HG02884 (cell line): Measurements from ENCODE around the gene KCNJ10.

Experiments used
- ATAC-seq: cut with Tn5 transposase; IDR thresholded peaks from one replicate; pipeline ENCODE4 v1.9.1; 2021; ENCODE audit warnings: mild to moderate bottlenecking, moderate library complexity; ENCODE audit not compliant: unreplicated experiment

KCNJ10 gene

GRCh38 chr1:160028426-160028825, 41.5 kb downstream of the KCNJ10 start:
- ATAC-seq = no peak

GRCh38 chr1:160025314-160025713, 44.6 kb downstream of the KCNJ10 start:
- ATAC-seq = no peak

GRCh38 chr1:160024195-160024905, 45.6 kb downstream of the KCNJ10 start:
- no peak for ATAC-seq

GRCh38 chr1:160022330-160023310, 47.3 kb downstream of the KCNJ10 start:
- no peak for ATAC-seq

GRCh38 chr1:160021376-160022074, 48.4 kb downstream of the KCNJ10 start:
- ATAC-seq = no peak

- ATAC-seq = no peak
Measured at GRCh38 chr1:160020196-160020595, 49.8 kb downstream of the KCNJ10 start.

GRCh38 chr1:160018900-160019299, 51.1 kb downstream of the KCNJ10 start:
- ATAC-seq = no peak

- no peak for ATAC-seq
Measured at GRCh38 chr1:160018347-160018746, 51.6 kb downstream of the KCNJ10 start.

GRCh38 chr1:160017592-160017991, 52.4 kb downstream of the KCNJ10 start:
- no peak for ATAC-seq

- no peak for ATAC-seq
Measured at GRCh38 chr1:160011781-160012180, 58.2 kb downstream of the KCNJ10 start.

GRCh38 chr1:160009801-160010200, 60.2 kb downstream of the KCNJ10 start:
- no peak for ATAC-seq

GRCh38 chr1:160009081-160009480, 60.9 kb downstream of the KCNJ10 start:
- no peak for ATAC-seq

GRCh38 chr1:160007577-160008200, 62.3 kb downstream of the KCNJ10 start:
- ATAC-seq = no peak

- no peak for ATAC-seq
Measured at GRCh38 chr1:160006312-160006940, 63.5 kb downstream of the KCNJ10 start.

GRCh38 chr1:160005070-160005469, 64.9 kb downstream of the KCNJ10 start:
- ATAC-seq = no peak

- ATAC-seq = no peak
Measured at GRCh38 chr1:160004425-160004824, 65.5 kb downstream of the KCNJ10 start.

- no peak for ATAC-seq
Measured at GRCh38 chr1:160004001-160004400, 66.0 kb downstream of the KCNJ10 start.

GRCh38 chr1:160001440-160001839, 68.5 kb downstream of the KCNJ10 start:
- no peak for ATAC-seq

- no peak for ATAC-seq
Measured at GRCh38 chr1:159999204-159999603, 70.8 kb downstream of the KCNJ10 start.

GRCh38 chr1:159996653-159997052, 73.3 kb downstream of the KCNJ10 start:
- ATAC-seq = no peak
